ENCODE data around the gene NLRC5.

- TF ChIP-seq CTCF (conservative IDR thresholded peaks at IDR 0.05) (no peak), EZH2 (IDR thresholded peaks at IDR 0.05; ENCODE audit: low read depth) (no peak)
Measured at GRCh38 chr16:57064995-57065394, 75.6 kb downstream of the NLRC5 start.

Data from PC-9 (cell line).